Renal cortex interstitium (tissue), 11 donors: Measurements from ENCODE around the gene TNNI3. TPM values are rescaled to one million over a fixed set of nuclear protein-coding genes. Genes with fewer than 3 reads are reported as not detected.
A peak's percentile ranks its signal among the peaks of the same experiment; 100 is the strongest.
"Not testable (repeated sequence)": the region's sequence is repeated elsewhere in the genome, so short reads cannot be mapped to it uniquely, and the experiment has no call there.

Experiments
- DNase-seq, 11 donors: peaks; one replicate each; pipeline ENCODE4 v3.0.0-alpha.2; 2013; ENCODE audit warnings: low read depth in 9 of 11, low spot score in 4 of 11; ENCODE audit errors: extremely low read depth in 1 of 11
- polyA plus RNA-seq, 3 donors: library from polyadenylated mRNA; unstranded; fragments of 120-200 nt; gene quantifications; one replicate each; pipeline ENCODE4 v1.2.1, GENCODE V29; 2013; ENCODE audit not compliant: insufficient read length in 3 of 3

The TNNI3 gene
- polyA plus RNA-seq, 3 donors: 3.4 to 3.7 (median 3.5) TPM

- DNase-seq: no peak
Measured at GRCh38 chr19:55175117-55175867, 17.8 kb upstream of the TNNI3 start.

- no peak for DNase-seq
Measured at GRCh38 chr19:55174425-55175116, 17.0 kb upstream of the TNNI3 start.

GRCh38 chr19:55173714-55174409 lies 16.3 kb upstream of the TNNI3 start:
- peak in 1 of 11 donors; percentile 18 for DNase-seq

- no peak for DNase-seq
Measured at GRCh38 chr19:55173186-55173713, 15.7 kb upstream of the TNNI3 start.

- DNase-seq: no peak
Measured at GRCh38 chr19:55172741-55173140, 15.2 kb upstream of the TNNI3 start.

GRCh38 chr19:55172318-55172717 lies 14.8 kb upstream of the TNNI3 start:
- not testable (repeated sequence) for DNase-seq

- DNase-seq: no peak
Measured at GRCh38 chr19:55171440-55171839, 13.9 kb upstream of the TNNI3 start.

- DNase-seq: no peak
Measured at GRCh38 chr19:55169136-55169535, 11.6 kb upstream of the TNNI3 start.

- DNase-seq: peak; percentile 83 to 96 (median 91)
Measured at GRCh38 chr19:55166530-55167268, 9.2 kb upstream of the TNNI3 start, which contains the start of gene DNAAF3. Gene DNAAF3 (minus strand): TSS chr19:55166613. CDS start chr19:55166413, 200 bp downstream.

- peak in 4 of 11 donors; percentile 52 to 68 (median 60) for DNase-seq
Measured at GRCh38 chr19:55165952-55166529, 8.5 kb upstream of the TNNI3 start.

- DNase-seq: no peak
Measured at GRCh38 chr19:55161571-55162322, 4.2 kb upstream of the TNNI3 start.

GRCh38 chr19:55160986-55161365 lies 3.4 kb upstream of the TNNI3 start:
- no peak for DNase-seq

- DNase-seq: peak in 7 of 11 donors; percentile 46 to 80 (median 70)
Measured at GRCh38 chr19:55160128-55160985, 2.8 kb upstream of the TNNI3 start.

GRCh38 chr19:55158848-55159749 lies 1.6 kb upstream of the TNNI3 start:
- DNase-seq: no peak

GRCh38 chr19:55158423-55158822 lies 891 bp upstream of the TNNI3 start:
- DNase-seq: no peak
